Measurements from ENCODE around the gene KCNG2. TPM values are rescaled to one million over a fixed set of nuclear protein-coding genes. Genes with fewer than 3 reads are reported as not detected.

The KCNG2 gene
- total and polyA plus RNA-seq, 4 donors: 0.03 to 0.23 (median 0.08) TPM; not detected in 1

GRCh38 chr18:79792988-79793355, 4.8 kb upstream of the KCNG2 start:
- Histone ChIP-seq H3K9me3 (ENCODE audit: control insufficient read depth in 4 of 4, low read length in 3 of 4) (peaks cover 0 to 8% (median under 1%) of the 10 kb centered on the region in 4 donors), H3K4me3 (ENCODE audit: low read depth in 1 of 3, low read length in 3 of 3) (no peak overlapping the region), H3K9ac (ENCODE audit: low read depth in 1 of 2, low read length in 2 of 2) (no peak overlapping the region), H3K36me3 (ENCODE audit: control insufficient read depth in 4 of 4, insufficient read depth in 3 of 4, low read depth in 1 of 4, low read length in 3 of 4) (no peaks in the 10 kb centered on the region), H3K27me3 (ENCODE audit: control insufficient read depth in 4 of 4, insufficient read depth in 4 of 4, low read length in 3 of 4) (peaks cover 3 to 17% (median 7%) of the 10 kb centered on the region in 4 donors), H3K4me1 (ENCODE audit: control insufficient read depth in 4 of 4, insufficient read depth in 4 of 4, low read length in 3 of 4) (peaks cover 0 to 8% (median 2%) of the 10 kb centered on the region in 4 donors), H3K27ac (ENCODE audit: low read depth in 1 of 2, low read length in 2 of 2) (no peak overlapping the region)
- DNase-seq (ENCODE audit: low spot score): no peak
- 67% methylated on average over 4 of the region's 4 CpGs for WGBS
- TF ChIP-seq SP1 (IDR thresholded peaks at IDR 0.05): no peak
- no peak for TF ChIP-seq NR2F2 (IDR thresholded peaks at IDR 0.05)
- TF ChIP-seq ZBTB33 (IDR thresholded peaks at IDR 0.05): no peak
- TF ChIP-seq FOXA2 (IDR thresholded peaks at IDR 0.05): no peak
- no peak for TF ChIP-seq REST (IDR thresholded peaks at IDR 0.05)
- TF ChIP-seq HNF4G (IDR thresholded peaks at IDR 0.05): no peak
- TF ChIP-seq CTCF (IDR thresholded peaks at IDR 0.05; ENCODE audit: low read depth, low read length, missing input control): no peak
- no peak for TF ChIP-seq HNF4A (conservative IDR thresholded peaks at IDR 0.05)
- TF ChIP-seq RAD21 (IDR thresholded peaks at IDR 0.05): no peak

- Histone ChIP-seq H3K4me3 (ENCODE audit: low read depth in 1 of 3, low read length in 3 of 3) (no peak overlapping the region), H3K27ac (ENCODE audit: low read depth in 1 of 2, low read length in 2 of 2) (no peak overlapping the region), H3K36me3 (ENCODE audit: control insufficient read depth in 4 of 4, insufficient read depth in 3 of 4, low read depth in 1 of 4, low read length in 3 of 4) (no peaks in the 10 kb centered on the region), H3K27me3 (ENCODE audit: control insufficient read depth in 4 of 4, insufficient read depth in 4 of 4, low read length in 3 of 4) (peaks cover 0 to 15% (median 12%) of the 10 kb centered on the region in 4 donors), H3K9ac (ENCODE audit: low read depth in 1 of 2, low read length in 2 of 2) (no peak overlapping the region), H3K4me1 (ENCODE audit: control insufficient read depth in 4 of 4, insufficient read depth in 4 of 4, low read length in 3 of 4) (peaks cover 3 to 13% (median 7%) of the 10 kb centered on the region in 4 donors), H3K9me3 (ENCODE audit: control insufficient read depth in 4 of 4, low read length in 3 of 4) (peaks cover 0 to 3% (median 0%) of the 10 kb centered on the region in 4 donors)
- WGBS: 92% methylated on average over 17 of the region's 17 CpGs
- TF ChIP-seq ATF3 (IDR thresholded peaks at IDR 0.05) (no peak), NR2F2 (IDR thresholded peaks at IDR 0.05) (no peak), FOXA2 (IDR thresholded peaks at IDR 0.05) (no peak), HNF4G (IDR thresholded peaks at IDR 0.05) (no peak), EGR1 (IDR thresholded peaks at IDR 0.05; ENCODE audit: low read depth in 2 of 2) (no peak), TAF1 (conservative IDR thresholded peaks at IDR 0.05) (no peak), HNF4A (conservative IDR thresholded peaks at IDR 0.05) (no peak), CTCF (IDR thresholded peaks at IDR 0.05; ENCODE audit: low read depth, low read length, missing input control) (no peak), REST (IDR thresholded peaks at IDR 0.05) (no peak), FOXA1 (IDR thresholded peaks at IDR 0.05) (no peak)
- no peak for DNase-seq (ENCODE audit: low spot score)
Measured at GRCh38 chr18:79794846-79795245, 2.9 kb upstream of the KCNG2 start.

All from liver (tissue), 9 donors.